Trophoblast cell (in vitro differentiated cells and primary cell): Measurements from ENCODE around the gene H6PD.
A peak's percentile ranks its signal among the peaks of the same experiment; 100 is the strongest.

ENCODE experiments used
- DNase-seq, 2 donors: peaks; one replicate each; pipeline ENCODE4 v3.0.0-alpha.2; 2016
- H2AFZ ChIP-seq: 2 replicates; pipeline ENCODE4 v1.6.1; 2013; ENCODE audit warnings: low read length, moderate library complexity, mild to moderate bottlenecking; ENCODE audit not compliant: insufficient read depth, poor library complexity
- H2AK5ac ChIP-seq: 2 replicates; pipeline ENCODE4 v1.6.1; 2013; ENCODE audit warnings: mild to moderate bottlenecking, low read length
- H2BK120ac ChIP-seq: 2 replicates; pipeline ENCODE4 v1.6.1; 2013; ENCODE audit warnings: low read length, mild to moderate bottlenecking, moderate library complexity; ENCODE audit not compliant: insufficient read depth, poor library complexity
- H2BK12ac ChIP-seq: 2 replicates; pipeline ENCODE4 v1.6.1; 2013; ENCODE audit warnings: mild to moderate bottlenecking, low read length, moderate library complexity
- H2BK5ac ChIP-seq: 2 replicates; pipeline ENCODE4 v1.6.1; 2013; ENCODE audit warnings: low read length, low read depth, moderate library complexity, mild to moderate bottlenecking; ENCODE audit not compliant: poor library complexity
- H3K14ac ChIP-seq: 2 replicates; pipeline ENCODE4 v1.6.1; 2013; ENCODE audit warnings: mild to moderate bottlenecking, low read length
- H3K18ac ChIP-seq: 2 replicates; pipeline ENCODE4 v1.6.1; 2013; ENCODE audit warnings: mild to moderate bottlenecking, low read length
- H3K23ac ChIP-seq: 2 replicates; pipeline ENCODE4 v1.6.1; 2013; ENCODE audit warnings: low read length
- H3K27ac ChIP-seq: 2 replicates; pipeline ENCODE4 v1.5.1; 2013; ENCODE audit warnings: low read depth, mild to moderate bottlenecking, inconsistent platforms, low read length, moderate library complexity
- H3K27me3 ChIP-seq: 2 replicates; pipeline ENCODE4 v1.6.1; 2013; ENCODE audit warnings: inconsistent platforms, mild to moderate bottlenecking, low read length, moderate library complexity; ENCODE audit not compliant: insufficient read depth
- H3K36me3 ChIP-seq, 2 experiments: 1 replicate in 1 of 2; 2 replicates in 1 of 2; pipeline ENCODE4 v1.6.1; 2013; ENCODE audit warnings: low read length in 2 of 2, mild to moderate bottlenecking in 2 of 2, moderate library complexity in 1 of 2; ENCODE audit not compliant: insufficient read depth in 2 of 2, control insufficient read depth in 1 of 2
- H3K4ac ChIP-seq: 2 replicates; pipeline ENCODE4 v1.6.1; 2013; ENCODE audit warnings: low read depth, mild to moderate bottlenecking, low read length, moderate library complexity
- H3K4me1 ChIP-seq, 2 experiments: 1 replicate in 1 of 2; 2 replicates in 1 of 2; pipeline ENCODE4 v1.6.1; 2013; ENCODE audit warnings: low read length in 2 of 2, mild to moderate bottlenecking in 2 of 2, moderate library complexity in 1 of 2; ENCODE audit not compliant: insufficient read depth in 2 of 2, control insufficient read depth in 1 of 2
- H3K4me2 ChIP-seq: 2 replicates; pipeline ENCODE4 v1.6.1; 2013; ENCODE audit warnings: inconsistent platforms, mild to moderate bottlenecking, low read length, moderate library complexity
- H3K4me3 ChIP-seq: 2 replicates; pipeline ENCODE4 v1.5.1; 2013; ENCODE audit warnings: mild to moderate bottlenecking, low read depth, low read length, inconsistent platforms
- H3K79me1 ChIP-seq: one replicate; pipeline ENCODE4 v1.6.1; 2013; ENCODE audit warnings: low read length
- H3K79me2 ChIP-seq: 2 replicates; pipeline ENCODE4 v1.6.1; 2013; ENCODE audit warnings: low read length, mild to moderate bottlenecking; ENCODE audit not compliant: control insufficient read depth, insufficient read depth, poor library complexity
- H3K9ac ChIP-seq: 2 replicates; pipeline ENCODE4 v1.6.1; 2013; ENCODE audit warnings: mild to moderate bottlenecking, low read length
- H3K9me3 ChIP-seq: 2 replicates; pipeline ENCODE4 v1.6.1; 2013; ENCODE audit warnings: low read depth, mild to moderate bottlenecking, control low read depth, inconsistent platforms, low read length; ENCODE audit not compliant: insufficient read depth
- H4K12ac ChIP-seq: 2 replicates; pipeline ENCODE4 v1.6.1; 2013; ENCODE audit warnings: low read depth, mild to moderate bottlenecking, low read length, moderate library complexity
- H4K8ac ChIP-seq: 2 replicates; pipeline ENCODE4 v1.6.1; 2013; ENCODE audit warnings: low read depth, mild to moderate bottlenecking, low read length, moderate library complexity
- H4K91ac ChIP-seq: one replicate; pipeline ENCODE4 v1.6.1; 2013; ENCODE audit warnings: low read depth, mild to moderate bottlenecking, low read length, moderate library complexity
- WGBS: extraction: QIAGEN DNeasy Blood & Tissue Kit; methylation state at CpG from one replicate; pipeline ENCODE4 v1.1.7; 2013; ENCODE audit warnings: missing lambda C conversion rate; ENCODE audit not compliant: insufficient read length, insufficient coverage; ENCODE audit errors: extremely low coverage; 5-methylcytosine and 5-hydroxymethylcytosine counted together

H6PD gene

DNA sequence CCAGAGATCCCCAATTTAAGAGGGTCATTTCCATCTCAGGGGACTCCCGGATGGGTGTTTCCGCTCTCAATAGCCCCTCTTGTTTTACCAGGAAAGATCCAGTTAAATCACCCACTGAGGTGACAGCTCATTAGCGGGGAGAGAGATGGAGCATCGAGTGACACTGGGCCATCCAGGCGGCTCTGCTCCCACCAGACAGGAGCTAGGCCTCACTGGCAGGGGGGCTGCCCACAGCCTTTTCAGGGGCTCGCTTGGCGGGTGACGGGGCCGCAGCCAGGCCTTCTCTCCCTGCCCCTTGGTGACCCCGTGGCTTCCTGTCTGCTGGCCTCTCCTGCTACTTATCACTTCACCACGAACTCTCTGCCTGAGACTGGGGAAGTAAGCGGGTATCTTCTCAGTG, 31.4 kb downstream of the H6PD start:
- Histone ChIP-seq H2BK5ac (no peak overlapping the region), H3K79me1 (no peaks in the 10 kb centered on the region), H4K91ac (no peak overlapping the region), H3K79me2 (no peaks in the 10 kb centered on the region), H3K27ac (no peak overlapping the region), H2AFZ (no peak overlapping the region), H3K4me3 (no peak overlapping the region), H3K27me3 (no peaks in the 10 kb centered on the region), H4K12ac (no peak overlapping the region), H3K36me3 (peaks cover 6 to 16% of the 10 kb centered on the region in 2 experiments), H3K9ac (no peak overlapping the region), H3K18ac (no peak overlapping the region), H3K9me3 (no peaks in the 10 kb centered on the region), H3K14ac (no peak overlapping the region), H3K4me1 (peaks cover 5 to 7% of the 10 kb centered on the region in 2 experiments), H2BK12ac (no peak overlapping the region), H2BK120ac (no peak overlapping the region), H4K8ac (no peak overlapping the region), H3K4ac (no peak overlapping the region), H3K23ac (no peak overlapping the region), H3K4me2 (no peak overlapping the region), H2AK5ac (no peak overlapping the region)
- no peak for DNase-seq
- WGBS: no CpG with 5 or more reads among the region's 12 CpGs

DNA sequence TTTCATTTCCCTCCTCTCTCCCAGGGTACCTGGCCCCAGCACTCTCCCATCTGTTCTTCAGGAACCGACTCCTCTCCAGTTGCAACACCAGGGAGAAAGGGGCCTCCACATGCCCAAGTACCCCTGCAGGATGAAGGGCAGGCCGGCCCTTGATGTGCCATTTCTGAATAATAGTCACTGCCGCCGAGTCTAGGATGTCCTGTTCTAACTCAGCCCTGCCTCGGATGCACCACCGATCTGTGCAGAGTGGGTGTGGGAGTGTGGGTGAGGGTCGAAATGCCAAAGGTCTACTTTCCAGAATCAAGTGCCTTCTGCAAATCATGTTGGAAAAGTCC, 32.7 kb downstream of the H6PD start:
- WGBS: no CpG with 5 or more reads among the region's 7 CpGs
- Histone ChIP-seq H3K9me3 (no peaks in the 10 kb centered on the region), H4K91ac (no peak overlapping the region), H2AFZ (no peak overlapping the region), H4K12ac (no peak overlapping the region), H3K79me2 (no peaks in the 10 kb centered on the region), H3K4me2 (no peak overlapping the region), H3K36me3 (peaks cover 6 to 12% of the 10 kb centered on the region in 2 experiments), H3K18ac (no peak overlapping the region), H3K4ac (no peak overlapping the region), H3K79me1 (no peaks in the 10 kb centered on the region), H3K23ac (no peak overlapping the region), H2BK120ac (no peak overlapping the region), H3K27ac (no peak overlapping the region), H3K27me3 (no peaks in the 10 kb centered on the region), H3K9ac (no peak overlapping the region), H4K8ac (no peak overlapping the region), H3K4me3 (no peak overlapping the region), H3K4me1 (peaks cover 7% of the 10 kb centered on the region in 2 experiments), H2BK5ac (no peak overlapping the region), H2BK12ac (peak overlapping the region; percentile 42), H2AK5ac (no peak overlapping the region), H3K14ac (no peak overlapping the region)
- DNase-seq: no peak

GRCh38 chr1:9267827-9268581, 33.4 kb downstream of the H6PD start:
- Histone ChIP-seq H4K8ac (no peak overlapping the region), H3K4me2 (no peak overlapping the region), H2BK5ac (no peak overlapping the region)

DNA sequence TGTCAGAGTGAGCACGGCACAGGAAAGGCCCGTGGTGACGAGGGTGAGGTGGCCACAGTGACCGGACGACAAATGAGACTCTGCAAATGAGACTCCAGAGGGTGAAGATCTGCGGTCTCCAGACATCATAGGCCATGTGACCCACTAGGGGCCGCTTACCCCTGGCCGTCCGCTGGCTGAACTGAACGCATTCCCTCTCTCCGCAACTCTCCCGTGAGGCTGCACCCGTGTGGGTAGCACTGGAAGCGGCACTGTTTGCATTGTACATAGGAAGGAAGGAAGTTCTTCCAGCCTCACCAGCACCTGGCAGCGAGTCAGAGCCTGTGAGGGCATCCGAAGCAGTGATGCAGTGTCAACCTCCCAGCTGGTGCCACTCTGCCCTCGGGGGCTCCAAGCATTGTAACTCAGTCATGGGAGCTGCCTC, 34.5 kb downstream of the H6PD start:
- no peaks in the 10 kb centered on the region for H3K79me1 ChIP-seq
- H2BK12ac ChIP-seq: no peak overlapping the region
- no peak overlapping the region for H4K91ac ChIP-seq
- no peaks in the 10 kb centered on the region for H3K27me3 ChIP-seq
- H3K27ac ChIP-seq: no peak overlapping the region
- no peak overlapping the region for H3K14ac ChIP-seq
- no peak overlapping the region for H3K4me2 ChIP-seq
- no peaks in the 10 kb centered on the region for H3K79me2 ChIP-seq
- peaks cover 2 to 7% of the 10 kb centered on the region in 2 experiments for H3K36me3 ChIP-seq
- no CpG with 5 or more reads among the region's 17 CpGs for WGBS
- no peak overlapping the region for H4K8ac ChIP-seq
- H3K4ac ChIP-seq: no peak overlapping the region
- H3K4me3 ChIP-seq: no peak overlapping the region
- DNase-seq: no peak
- H2AFZ ChIP-seq: no peak overlapping the region
- H3K9me3 ChIP-seq: no peaks in the 10 kb centered on the region
- no peak overlapping the region for H3K18ac ChIP-seq
- H2BK5ac ChIP-seq: no peak overlapping the region
- H3K9ac ChIP-seq: no peak overlapping the region
- H4K12ac ChIP-seq: no peak overlapping the region
- peaks cover 7% of the 10 kb centered on the region in 2 experiments for H3K4me1 ChIP-seq
- no peak overlapping the region for H2AK5ac ChIP-seq
- no peak overlapping the region for H3K23ac ChIP-seq
- no peak overlapping the region for H2BK120ac ChIP-seq

More at GRCh38 chr1:9267827-9268581, 33.4 kb downstream of the H6PD start:
- no CpG with 5 or more reads among the region's 7 CpGs for WGBS
- Histone ChIP-seq H4K91ac (no peak overlapping the region), H3K14ac (no peak overlapping the region), H2BK120ac (no peak overlapping the region), H3K23ac (no peak overlapping the region), H3K18ac (no peak overlapping the region), H3K79me2 (no peaks in the 10 kb centered on the region), H2AK5ac (no peak overlapping the region), H3K36me3 (peaks cover 6 to 11% of the 10 kb centered on the region in 2 experiments), H3K4me1 (peaks cover 7% of the 10 kb centered on the region in 2 experiments), H3K27me3 (no peaks in the 10 kb centered on the region), H2AFZ (no peak overlapping the region), H3K9me3 (no peaks in the 10 kb centered on the region), H3K27ac (no peak overlapping the region), H2BK12ac (no peak overlapping the region), H3K4me3 (no peak overlapping the region), H4K12ac (no peak overlapping the region), H3K9ac (no peak overlapping the region), H3K79me1 (no peaks in the 10 kb centered on the region), H3K4ac (no peak overlapping the region)
- no peak for DNase-seq
